GM23338 (cell line): ENCODE results near the gene SORBS2. TPM values are rescaled to one million over a fixed set of nuclear protein-coding genes. Genes with fewer than 3 reads are reported as not detected.

Source experiments
- ATAC-seq: fragments of 200-7000 bp; cut with Tn5 transposase; 3 replicates; pipeline ENCODE4 v1.9.1; 2020
- DNase-seq: peaks from one replicate; pipeline ENCODE4 v3.0.0-alpha.2; 2015; ENCODE audit warnings: low spot score
- H2AFZ ChIP-seq: fragments of 200-600 bp; sonication (generic); 2 replicates; pipeline ENCODE4 v1.8.0; 2016; ENCODE audit warnings: antibody characterized with exemption, mild to moderate bottlenecking, moderate library complexity
- H3F3A ChIP-seq: fragments of 200-600 bp; sonication (generic); replicated peaks from 2 replicates; pipeline ENCODE4 v1.8.0; 2017; ENCODE audit warnings: antibody characterized with exemption, mixed run types, low read depth
- H3K27ac ChIP-seq: fragments of 200-600 bp; sonication (generic); 2 replicates; pipeline ENCODE4 v1.6.1; 2016; ENCODE audit warnings: low read depth
- H3K27me3 ChIP-seq: fragments of 200-600 bp; sonication (generic); 2 replicates; pipeline ENCODE4 v1.8.0; 2016; ENCODE audit warnings: mild to moderate bottlenecking, mixed run types, moderate library complexity; ENCODE audit not compliant: insufficient read depth
- H3K36me3 ChIP-seq: fragments of 200-600 bp; sonication (generic); 2 replicates; pipeline ENCODE4 v1.8.0; 2016; ENCODE audit warnings: mild to moderate bottlenecking; ENCODE audit not compliant: insufficient read depth
- H3K4me1 ChIP-seq: fragments of 200-600 bp; sonication (generic); 2 replicates; pipeline ENCODE4 v1.8.0; 2016; ENCODE audit warnings: mild to moderate bottlenecking, moderate library complexity; ENCODE audit not compliant: insufficient read depth
- H3K4me2 ChIP-seq: fragments of 200-600 bp; sonication (generic); 2 replicates; pipeline ENCODE4 v1.7.1; 2017; ENCODE audit warnings: mixed run types
- H3K4me3 ChIP-seq: fragments of 200-600 bp; sonication (generic); 2 replicates; pipeline ENCODE4 v1.6.1; 2016; ENCODE audit warnings: mixed run types
- H3K79me2 ChIP-seq: fragments of 200-600 bp; sonication (generic); replicated peaks from 2 replicates; pipeline ENCODE4 v1.8.0; 2017; ENCODE audit warnings: mild to moderate bottlenecking; ENCODE audit not compliant: insufficient read depth
- H3K9me2 ChIP-seq: fragments of 200-600 bp; sonication (generic); 2 replicates; pipeline ENCODE4 v1.8.0; 2017; ENCODE audit not compliant: insufficient read depth
- H4K20me1 ChIP-seq: fragments of 200-600 bp; sonication (generic); replicated peaks from 2 replicates; pipeline ENCODE4 v1.8.0; 2017; ENCODE audit warnings: mild to moderate bottlenecking; ENCODE audit not compliant: insufficient read depth
- H3K27ac Mint-ChIP-seq: 2 replicates; pipeline ENCODE4 v1.8.0; 2020; ENCODE audit warnings: inconsistent platforms, mild to moderate bottlenecking, moderate library complexity, mixed read lengths
- H3K27me3 Mint-ChIP-seq: 3 replicates; pipeline ENCODE4 v1.8.0; 2022; ENCODE audit warnings: low read depth, mild to moderate bottlenecking, moderate library complexity, mixed read lengths, inconsistent platforms; ENCODE audit not compliant: insufficient read depth, poor library complexity
- H3K36me3 Mint-ChIP-seq: 3 replicates; pipeline ENCODE4 v1.8.0; 2021; ENCODE audit warnings: low read depth, mild to moderate bottlenecking, inconsistent platforms, moderate library complexity, mixed read lengths
- H3K4me1 Mint-ChIP-seq: 3 replicates; pipeline ENCODE4 v1.8.0; 2020; ENCODE audit warnings: mild to moderate bottlenecking, inconsistent platforms, mixed read lengths
- H3K4me3 Mint-ChIP-seq: 3 replicates; pipeline ENCODE4 v1.8.0; 2021; ENCODE audit warnings: moderate library complexity, mild to moderate bottlenecking, inconsistent platforms, mixed read lengths
- H3K9me3 Mint-ChIP-seq: 3 replicates; pipeline ENCODE4 v1.8.0; 2020; ENCODE audit warnings: moderate library complexity, mild to moderate bottlenecking, inconsistent platforms, mixed read lengths
- CTCF ChIP-seq, 2 experiments: fragments of 200-600 bp in 1 of 2; sonication (generic) in 1 of 2; conservative IDR thresholded peaks; 2 replicates each; pipeline versions ENCODE4 v1.5.1 to v1.6.1; 2016 to 2017; ENCODE audit warnings: antibody characterized with exemption in 2 of 2, low read depth in 2 of 2, mild to moderate bottlenecking in 2 of 2, moderate library complexity in 1 of 2
- EZH2 ChIP-seq: fragments of 200-600 bp; sonication (generic); IDR thresholded peaks from one replicate; pipeline ENCODE4 v1.8.0; 2017; ENCODE audit warnings: antibody characterized with exemption, mild to moderate bottlenecking, low read depth; ENCODE audit not compliant: unreplicated experiment
- POLR2AphosphoS5 ChIP-seq: IDR thresholded peaks from 2 replicates; pipeline ENCODE4 v1.6.1; 2016; ENCODE audit warnings: antibody characterized with exemption, low read depth
- STAT1 ChIP-seq: IDR thresholded peaks from one replicate; pipeline ENCODE4 v1.6.1; 2016; ENCODE audit warnings: antibody characterized with exemption; ENCODE audit not compliant: unreplicated experiment
- polyA plus RNA-seq: library from polyadenylated mRNA; unstranded; fragments of >200 nt; fragmentation: Nextera tagmentation; extraction: Ambion mirVana; gene quantifications from 2 replicates; pipeline ENCODE4 v1.2.1, GENCODE V29; 2016
- total RNA-seq: library from RNA; depleted of rRNA; stranded (reverse); fragments of >200 nt; shearing (Covaris generic); gene quantifications from 2 replicates; pipeline ENCODE4 v1.2.3, GENCODE V29; 2014
- TF ChIP-seq, protein P1 (sequence below): IDR thresholded peaks from 2 replicates; pipeline ENCODE4 v1.6.1; 2016; ENCODE audit warnings: antibody characterized with exemption
- TF ChIP-seq, protein P2 (sequence below): fragments of 250-450 bp; sonication (Bioruptor Pico); IDR thresholded peaks from 2 replicates; pipeline ENCODE4 v1.5.0; 2020; ENCODE audit warnings: mild to moderate bottlenecking, moderate library complexity

Gene SORBS2
- total and polyA plus RNA-seq, 2 experiments from 2014 or later: 17.8 to 27.6 TPM

DNA sequence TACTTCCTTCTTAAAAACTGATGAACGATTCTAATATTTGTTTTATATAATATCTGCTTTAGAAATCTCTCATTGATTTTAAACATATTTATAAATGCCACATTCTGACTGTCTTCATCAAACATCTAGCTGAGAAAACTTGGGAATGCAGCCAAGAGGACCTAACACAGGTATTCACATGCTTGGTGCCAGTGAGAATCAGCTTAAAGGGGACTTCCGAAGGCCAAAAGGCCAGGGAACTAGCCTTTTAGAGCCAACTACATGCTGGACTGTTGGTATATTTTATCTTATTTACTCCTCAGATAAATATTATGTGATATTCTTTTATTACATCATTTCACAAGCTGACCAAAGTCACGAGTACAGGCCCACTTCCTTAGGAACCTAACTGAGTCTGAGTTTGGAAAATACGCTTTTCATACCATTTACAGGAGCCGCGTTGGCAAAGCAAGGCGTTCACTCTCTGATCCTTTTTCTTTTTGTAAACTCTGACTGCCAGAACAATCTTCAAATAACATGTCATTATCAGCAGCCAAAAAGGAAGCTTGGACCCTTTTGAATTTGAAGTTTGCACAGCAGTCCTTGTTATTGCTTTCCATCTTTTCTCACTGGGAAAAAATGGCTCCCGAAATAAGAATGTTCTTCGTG lies 235.6 kb downstream of the SORBS2 start:
- no peak for ATAC-seq
- Histone ChIP-seq H3K36me3 (no peaks in the 10 kb centered on the region), H3K4me3 (no peak overlapping the region), H3K4me1 (no peaks in the 10 kb centered on the region; the same call in 1 of the 2 replicates), H3K27me3 (no peaks in the 10 kb centered on the region), H3F3A (no peaks in the 10 kb centered on the region), H3K9me2 (no peaks in the 10 kb centered on the region), H3K4me2 (no peak overlapping the region), H3K79me2 (no peaks in the 10 kb centered on the region), H4K20me1 (no peaks in the 10 kb centered on the region), H2AFZ (peak overlapping the region; percentile 65), H3K27ac (no peak overlapping the region)
- TF ChIP-seq CTCF (conservative IDR thresholded peaks at IDR 0.05; ENCODE audit: low read depth in 2 of 2) (no peak), POLR2AphosphoS5 (no peak), STAT1 (no peak), EZH2 (no peak)
- TF ChIP-seq, protein P1, sequence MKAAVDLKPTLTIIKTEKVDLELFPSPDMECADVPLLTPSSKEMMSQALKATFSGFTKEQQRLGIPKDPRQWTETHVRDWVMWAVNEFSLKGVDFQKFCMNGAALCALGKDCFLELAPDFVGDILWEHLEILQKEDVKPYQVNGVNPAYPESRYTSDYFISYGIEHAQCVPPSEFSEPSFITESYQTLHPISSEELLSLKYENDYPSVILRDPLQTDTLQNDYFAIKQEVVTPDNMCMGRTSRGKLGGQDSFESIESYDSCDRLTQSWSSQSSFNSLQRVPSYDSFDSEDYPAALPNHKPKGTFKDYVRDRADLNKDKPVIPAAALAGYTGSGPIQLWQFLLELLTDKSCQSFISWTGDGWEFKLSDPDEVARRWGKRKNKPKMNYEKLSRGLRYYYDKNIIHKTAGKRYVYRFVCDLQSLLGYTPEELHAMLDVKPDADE: no peak
- TF ChIP-seq, protein P2, sequence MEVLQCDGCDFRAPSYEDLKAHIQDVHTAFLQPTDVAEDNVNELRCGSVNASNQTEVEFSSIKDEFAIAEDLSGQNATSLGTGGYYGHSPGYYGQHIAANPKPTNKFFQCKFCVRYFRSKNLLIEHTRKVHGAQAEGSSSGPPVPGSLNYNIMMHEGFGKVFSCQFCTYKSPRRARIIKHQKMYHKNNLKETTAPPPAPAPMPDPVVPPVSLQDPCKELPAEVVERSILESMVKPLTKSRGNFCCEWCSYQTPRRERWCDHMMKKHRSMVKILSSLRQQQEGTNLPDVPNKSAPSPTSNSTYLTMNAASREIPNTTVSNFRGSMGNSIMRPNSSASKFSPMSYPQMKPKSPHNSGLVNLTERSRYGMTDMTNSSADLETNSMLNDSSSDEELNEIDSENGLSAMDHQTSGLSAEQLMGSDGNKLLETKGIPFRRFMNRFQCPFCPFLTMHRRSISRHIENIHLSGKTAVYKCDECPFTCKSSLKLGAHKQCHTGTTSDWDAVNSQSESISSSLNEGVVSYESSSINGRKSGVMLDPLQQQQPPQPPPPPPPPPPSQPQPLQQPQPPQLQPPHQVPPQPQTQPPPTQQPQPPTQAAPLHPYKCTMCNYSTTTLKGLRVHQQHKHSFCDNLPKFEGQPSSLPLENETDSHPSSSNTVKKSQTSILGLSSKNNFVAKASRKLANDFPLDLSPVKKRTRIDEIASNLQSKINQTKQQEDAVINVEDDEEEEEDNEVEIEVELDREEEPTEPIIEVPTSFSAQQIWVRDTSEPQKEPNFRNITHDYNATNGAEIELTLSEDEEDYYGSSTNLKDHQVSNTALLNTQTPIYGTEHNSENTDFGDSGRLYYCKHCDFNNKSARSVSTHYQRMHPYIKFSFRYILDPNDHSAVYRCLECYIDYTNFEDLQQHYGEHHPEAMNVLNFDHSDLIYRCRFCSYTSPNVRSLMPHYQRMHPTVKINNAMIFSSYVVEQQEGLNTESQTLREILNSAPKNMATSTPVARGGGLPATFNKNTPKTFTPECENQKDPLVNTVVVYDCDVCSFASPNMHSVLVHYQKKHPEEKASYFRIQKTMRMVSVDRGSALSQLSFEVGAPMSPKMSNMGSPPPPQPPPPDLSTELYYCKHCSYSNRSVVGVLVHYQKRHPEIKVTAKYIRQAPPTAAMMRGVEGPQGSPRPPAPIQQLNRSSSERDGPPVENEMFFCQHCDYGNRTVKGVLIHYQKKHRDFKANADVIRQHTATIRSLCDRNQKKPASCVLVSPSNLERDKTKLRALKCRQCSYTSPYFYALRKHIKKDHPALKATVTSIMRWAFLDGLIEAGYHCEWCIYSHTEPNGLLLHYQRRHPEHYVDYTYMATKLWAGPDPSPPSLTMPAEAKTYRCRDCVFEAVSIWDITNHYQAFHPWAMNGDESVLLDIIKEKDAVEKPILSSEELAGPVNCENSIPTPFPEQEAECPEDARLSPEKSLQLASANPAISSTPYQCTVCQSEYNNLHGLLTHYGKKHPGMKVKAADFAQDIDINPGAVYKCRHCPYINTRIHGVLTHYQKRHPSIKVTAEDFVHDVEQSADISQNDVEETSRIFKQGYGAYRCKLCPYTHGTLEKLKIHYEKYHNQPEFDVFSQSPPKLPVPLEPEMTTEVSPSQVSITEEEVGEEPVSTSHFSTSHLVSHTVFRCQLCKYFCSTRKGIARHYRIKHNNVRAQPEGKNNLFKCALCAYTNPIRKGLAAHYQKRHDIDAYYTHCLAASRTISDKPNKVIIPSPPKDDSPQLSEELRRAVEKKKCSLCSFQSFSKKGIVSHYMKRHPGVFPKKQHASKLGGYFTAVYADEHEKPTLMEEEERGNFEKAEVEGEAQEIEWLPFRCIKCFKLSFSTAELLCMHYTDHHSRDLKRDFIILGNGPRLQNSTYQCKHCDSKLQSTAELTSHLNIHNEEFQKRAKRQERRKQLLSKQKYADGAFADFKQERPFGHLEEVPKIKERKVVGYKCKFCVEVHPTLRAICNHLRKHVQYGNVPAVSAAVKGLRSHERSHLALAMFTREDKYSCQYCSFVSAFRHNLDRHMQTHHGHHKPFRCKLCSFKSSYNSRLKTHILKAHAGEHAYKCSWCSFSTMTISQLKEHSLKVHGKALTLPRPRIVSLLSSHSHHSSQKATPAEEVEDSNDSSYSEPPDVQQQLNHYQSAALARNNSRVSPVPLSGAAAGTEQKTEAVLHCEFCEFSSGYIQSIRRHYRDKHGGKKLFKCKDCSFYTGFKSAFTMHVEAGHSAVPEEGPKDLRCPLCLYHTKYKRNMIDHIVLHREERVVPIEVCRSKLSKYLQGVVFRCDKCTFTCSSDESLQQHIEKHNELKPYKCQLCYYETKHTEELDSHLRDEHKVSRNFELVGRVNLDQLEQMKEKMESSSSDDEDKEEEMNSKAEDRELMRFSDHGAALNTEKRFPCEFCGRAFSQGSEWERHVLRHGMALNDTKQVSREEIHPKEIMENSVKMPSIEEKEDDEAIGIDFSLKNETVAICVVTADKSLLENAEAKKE: no peak
- DNase-seq: no peak
- H3K27me3 Mint-ChIP-seq: peaks cover 9% of the 10 kb centered on the region
- H3K27ac Mint-ChIP-seq: no peak overlapping the region
- no peaks in the 10 kb centered on the region; the same call in 1 of the 3 replicates for H3K9me3 Mint-ChIP-seq
- H3K4me1 Mint-ChIP-seq: peaks cover 9% of the 10 kb centered on the region
- no peaks in the 10 kb centered on the region for H3K36me3 Mint-ChIP-seq
- no peak overlapping the region for H3K4me3 Mint-ChIP-seq
